GM12801 (cell line): ENCODE results near the gene PALS1.

Experiments
- CTCF ChIP-seq: IDR thresholded peaks from one replicate; pipeline ENCODE4 v1.5.1; 2011; ENCODE audit warnings: control low read depth; ENCODE audit not compliant: insufficient read length; ENCODE audit errors: extremely low read depth

PALS1 gene

GRCh38 chr14:67270145-67270753 is 29.0 kb downstream of the PALS1 start:
- TF ChIP-seq CTCF = no peak

- TF ChIP-seq CTCF = no peak
Observed at GRCh38 chr14:67270933-67271332, 29.7 kb downstream of the PALS1 start.

GRCh38 chr14:67276131-67276530 is 34.9 kb downstream of the PALS1 start:
- TF ChIP-seq CTCF = no peak

- no peak for TF ChIP-seq CTCF
Observed at GRCh38 chr14:67280506-67280905, 39.3 kb downstream of the PALS1 start.

- no peak for TF ChIP-seq CTCF
Observed at GRCh38 chr14:67285876-67286452, 44.7 kb downstream of the PALS1 start.
